Dermis blood vessel endothelial cell (primary cell): ENCODE measurements around the gene BCAS1. TPM values are rescaled to one million over a fixed set of nuclear protein-coding genes. Genes with fewer than 3 reads are reported as not detected.

Experiments used
- DNase-seq: peaks from one replicate; pipeline ENCODE4 v3.0.0; 2010
- total RNA-seq: library from RNA; depleted of rRNA; stranded (reverse); fragments of >200 nt; gene quantifications from 2 replicates; pipeline ENCODE4 v1.2.3, GENCODE V29; 2014

BCAS1 gene
- total RNA-seq, 1 donor from 2014 or later, result not detected

DNA sequence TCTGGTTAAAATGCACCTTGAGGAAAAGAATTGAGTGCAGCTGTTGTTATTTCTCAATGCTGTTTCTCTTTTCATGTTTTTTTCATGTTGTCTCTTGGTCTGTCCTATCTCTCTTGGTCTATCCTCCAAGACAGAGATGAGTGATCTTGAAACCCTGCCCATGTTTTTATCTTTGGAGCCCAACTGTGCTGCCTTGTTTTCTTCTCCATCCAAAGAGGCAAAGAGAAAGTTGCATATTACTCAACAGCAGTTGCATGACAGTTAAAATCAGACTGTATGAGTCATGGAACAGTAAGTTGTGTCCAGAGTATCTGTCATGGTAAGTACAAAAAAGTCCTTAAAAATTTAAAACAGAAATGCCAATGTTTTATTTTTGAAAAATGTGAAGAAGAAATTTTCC, 26.2 kb downstream of the BCAS1 start:
- no peak for DNase-seq

DNA sequence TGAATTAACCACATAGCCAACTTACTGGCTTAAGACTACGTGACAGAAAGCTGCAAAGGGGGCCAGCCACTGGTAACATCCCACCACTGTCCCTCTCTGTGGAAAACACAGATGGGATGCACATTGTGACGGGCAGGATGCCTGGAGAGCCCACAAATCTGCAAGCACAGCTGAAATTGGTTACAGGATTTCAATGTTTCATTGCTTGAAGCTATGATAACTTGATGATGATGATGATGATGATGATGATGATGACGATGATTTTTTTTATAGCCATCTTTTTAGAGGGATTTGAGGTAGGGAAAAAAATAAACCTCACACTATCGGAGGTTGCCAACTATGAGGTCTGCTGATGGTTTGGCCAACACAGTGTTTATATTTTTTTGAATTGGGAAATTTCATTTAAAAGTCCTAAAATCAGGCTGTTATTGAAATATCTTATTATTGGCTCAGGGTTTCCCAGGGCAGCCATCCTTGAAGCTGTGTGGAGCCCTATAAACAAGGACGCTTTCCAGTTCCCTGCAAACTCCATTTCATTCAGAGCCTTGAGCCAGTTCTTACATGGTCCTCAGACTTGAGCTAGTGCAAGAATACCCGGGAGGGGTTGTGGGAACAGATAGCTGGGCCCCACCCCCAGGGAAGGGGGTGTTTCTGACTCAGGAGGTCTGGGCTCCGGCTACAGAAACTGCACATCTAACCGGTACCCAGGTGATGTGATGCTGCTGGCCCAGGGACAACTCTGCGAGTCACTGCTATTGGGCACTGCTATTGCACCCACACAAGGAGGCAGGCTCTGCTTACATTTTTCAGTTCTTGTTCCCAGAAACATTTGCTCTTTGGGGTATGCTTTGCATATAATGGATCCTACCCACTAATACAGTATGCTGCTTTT, 27.1 kb downstream of the BCAS1 start:
- DNase-seq, result no peak

DNA sequence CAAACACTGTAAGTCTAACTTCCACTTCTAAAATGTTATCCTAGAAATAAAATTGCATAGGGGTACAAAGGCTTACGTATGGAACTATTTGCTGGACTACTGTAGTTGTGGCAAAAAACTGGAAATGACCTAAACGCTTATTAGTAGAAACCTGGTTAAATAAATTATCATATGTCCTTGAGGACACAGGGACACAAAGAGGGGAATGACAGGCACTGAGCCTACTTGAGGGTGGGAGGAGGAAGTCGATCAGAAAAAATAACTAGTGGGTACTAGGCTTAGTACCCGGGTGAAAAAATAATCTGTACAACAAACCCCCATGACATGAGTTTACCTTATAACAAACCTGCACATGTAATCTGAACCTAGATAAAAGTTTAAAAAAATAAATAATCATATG, 28.4 kb downstream of the BCAS1 start:
- no peak for DNase-seq

DNA sequence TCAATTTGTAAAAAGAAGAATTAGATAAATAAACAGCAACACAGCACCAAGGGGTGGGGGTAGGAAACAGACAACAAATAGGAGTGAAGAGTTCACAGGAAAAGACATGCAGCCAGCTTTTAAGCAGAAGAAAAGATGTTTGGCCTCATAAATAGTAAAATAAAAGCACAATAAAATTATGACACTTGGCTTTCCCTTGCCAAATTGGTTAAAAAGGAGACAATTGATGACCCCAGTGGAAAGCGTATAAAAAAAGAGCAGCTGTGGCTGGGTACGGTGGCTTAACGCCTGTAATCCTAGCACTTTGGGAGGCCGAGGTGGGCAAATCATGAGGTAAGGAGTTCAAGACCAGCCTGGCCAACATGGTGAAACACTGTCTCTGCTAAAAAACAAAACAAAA, 29.1 kb downstream of the BCAS1 start:
- DNase-seq, result no peak

DNA sequence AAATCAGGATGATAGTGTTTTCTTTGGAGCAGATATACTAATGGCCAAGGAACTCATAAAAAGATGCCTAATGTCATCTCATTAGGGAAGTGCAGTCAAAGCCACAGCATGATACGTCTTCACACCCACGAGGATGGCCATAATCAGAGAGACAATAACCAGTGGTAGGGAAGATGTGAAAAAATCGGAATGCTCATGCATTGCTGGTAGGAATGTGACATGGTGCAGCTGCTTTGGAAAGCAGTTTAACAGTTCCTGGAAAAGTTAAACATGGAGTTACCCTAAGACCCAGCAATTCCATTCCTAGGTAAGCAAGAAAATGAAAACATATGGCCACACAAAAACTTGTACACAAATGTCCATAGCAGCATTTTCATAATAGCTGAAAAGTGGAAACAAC, 29.9 kb downstream of the BCAS1 start:
- DNase-seq, result no peak

DNA sequence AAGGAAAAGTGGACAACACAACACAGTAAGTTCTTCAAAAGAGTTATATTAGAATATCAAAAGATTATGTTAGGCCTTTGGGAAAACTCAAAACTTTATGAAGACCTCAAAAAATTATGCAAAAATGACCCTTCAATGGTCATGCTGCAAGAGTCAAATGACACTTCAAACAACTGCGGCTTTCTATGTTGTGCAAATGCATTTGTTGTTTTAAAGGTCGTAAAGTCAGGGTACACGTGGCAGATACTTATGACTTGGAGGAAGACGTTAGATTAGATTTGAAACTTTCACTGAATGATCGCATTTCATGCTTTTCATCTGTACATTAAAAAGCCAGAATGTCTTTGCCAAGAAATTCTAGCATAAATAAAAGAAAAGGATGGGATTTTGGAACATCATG, 31.4 kb downstream of the BCAS1 start:
- DNase-seq, result no peak

DNA sequence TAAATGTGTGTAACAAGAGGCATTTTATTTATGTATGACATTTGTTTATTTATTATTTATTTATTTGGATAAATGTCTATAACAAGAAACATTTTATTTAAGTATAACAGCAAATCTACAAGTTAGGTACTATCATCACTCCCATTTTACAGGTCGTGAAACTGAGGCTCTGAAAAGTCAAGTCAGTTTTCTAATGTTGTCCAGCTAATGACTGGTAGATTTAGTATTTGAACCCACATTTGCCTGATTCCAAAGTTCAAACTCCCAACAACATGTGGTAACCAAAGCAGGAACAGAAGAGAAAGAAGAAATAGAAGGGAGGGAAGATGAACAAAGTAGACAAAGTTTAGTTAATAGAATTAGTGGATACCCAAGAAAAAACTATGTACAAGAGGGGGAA, 32.9 kb downstream of the BCAS1 start:
- no peak for DNase-seq

DNA sequence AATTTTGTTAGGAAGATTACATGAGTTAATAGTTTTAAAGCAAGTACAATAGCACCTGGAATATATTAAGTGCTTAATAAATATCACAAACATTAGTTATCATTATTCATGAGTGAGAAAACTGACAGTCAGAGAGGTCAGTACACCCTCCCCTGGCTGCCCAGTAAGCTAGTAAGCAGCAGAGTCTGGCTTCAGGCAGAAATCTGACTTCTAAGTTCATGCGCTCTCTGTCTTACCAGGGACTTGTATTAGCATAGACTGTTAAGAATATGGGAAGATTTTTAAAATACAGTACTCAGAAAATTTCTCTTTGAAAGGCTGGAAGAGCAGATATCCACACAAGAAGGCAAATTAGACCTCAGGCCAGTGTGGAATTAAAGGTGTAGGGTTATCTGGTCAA, 40.8 kb downstream of the BCAS1 start:
- no peak for DNase-seq

DNA sequence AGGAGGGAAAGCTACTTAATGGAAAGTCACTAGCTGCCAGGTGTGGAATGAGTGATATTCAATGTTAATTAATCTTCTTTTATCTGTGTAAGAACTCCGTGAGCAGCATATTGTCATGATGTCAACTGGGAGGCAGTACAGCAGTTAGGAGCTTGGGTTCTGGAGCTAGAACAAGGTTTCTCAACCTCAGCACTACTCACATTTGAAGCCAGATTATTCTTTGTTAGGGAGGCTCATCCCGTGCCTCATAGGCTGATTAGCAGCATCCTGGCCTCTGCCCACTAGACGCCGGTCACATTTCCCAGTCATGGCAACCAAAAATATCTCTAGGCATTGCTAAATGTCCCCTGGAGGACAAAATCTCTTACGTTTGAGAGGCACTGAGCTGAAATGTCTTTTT, 41.2 kb downstream of the BCAS1 start:
- no peak for DNase-seq

DNA sequence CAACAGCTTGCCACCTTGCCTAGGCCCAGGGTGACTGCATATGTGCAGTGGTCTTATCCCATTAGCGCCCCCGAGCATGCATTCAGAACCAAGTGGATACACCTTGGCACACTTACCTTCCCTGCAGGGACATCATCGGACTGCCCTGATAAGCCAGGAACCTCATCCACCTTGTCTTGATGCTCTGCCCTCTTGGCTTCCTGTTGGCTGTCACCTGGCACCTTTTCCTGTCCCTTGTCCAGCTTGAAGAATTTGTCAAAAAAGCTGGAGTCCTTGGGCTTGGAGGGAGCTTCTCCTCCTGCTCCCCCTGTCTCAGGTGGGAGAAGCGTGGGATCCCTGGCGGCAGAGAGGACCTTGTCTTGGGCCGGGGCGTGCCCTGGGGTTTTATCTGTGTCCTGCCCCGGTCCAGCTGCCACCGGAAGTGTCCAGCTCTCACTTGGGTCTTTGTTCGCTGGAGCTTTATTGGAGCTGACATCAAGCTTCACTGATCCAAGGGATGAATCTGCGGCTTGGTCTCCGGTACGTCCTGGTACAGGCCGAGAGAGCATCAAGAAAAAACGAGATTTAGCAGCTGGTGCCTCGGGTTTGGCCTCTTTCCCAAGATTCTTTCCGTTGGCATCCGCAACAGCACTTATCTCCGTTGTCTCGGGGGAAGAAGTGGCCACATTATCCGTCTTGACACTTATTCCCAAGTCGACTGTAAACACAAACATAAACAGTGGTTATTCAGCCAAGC, 42.0 kb downstream of the BCAS1 start:
- DNase-seq, result no peak

DNA sequence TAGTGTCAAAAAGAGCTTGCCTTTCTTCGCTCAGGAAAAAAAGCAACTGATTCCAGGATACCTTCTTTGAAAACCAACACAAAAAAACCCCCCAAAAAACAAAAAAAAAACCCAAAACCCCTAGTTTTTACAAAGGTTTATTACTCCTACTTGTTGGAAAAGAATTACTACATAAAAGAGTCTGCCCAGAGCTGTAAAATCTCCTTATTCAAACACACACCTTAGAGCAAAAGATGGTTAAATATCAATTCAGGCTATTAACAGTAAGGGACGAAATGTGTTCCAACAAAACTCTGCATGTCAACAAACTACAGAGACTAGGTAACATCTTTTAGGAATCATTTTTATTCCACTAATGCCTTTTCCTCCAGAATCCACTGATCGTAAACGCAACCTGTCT, 42.7 kb downstream of the BCAS1 start:
- no peak for DNase-seq

DNA sequence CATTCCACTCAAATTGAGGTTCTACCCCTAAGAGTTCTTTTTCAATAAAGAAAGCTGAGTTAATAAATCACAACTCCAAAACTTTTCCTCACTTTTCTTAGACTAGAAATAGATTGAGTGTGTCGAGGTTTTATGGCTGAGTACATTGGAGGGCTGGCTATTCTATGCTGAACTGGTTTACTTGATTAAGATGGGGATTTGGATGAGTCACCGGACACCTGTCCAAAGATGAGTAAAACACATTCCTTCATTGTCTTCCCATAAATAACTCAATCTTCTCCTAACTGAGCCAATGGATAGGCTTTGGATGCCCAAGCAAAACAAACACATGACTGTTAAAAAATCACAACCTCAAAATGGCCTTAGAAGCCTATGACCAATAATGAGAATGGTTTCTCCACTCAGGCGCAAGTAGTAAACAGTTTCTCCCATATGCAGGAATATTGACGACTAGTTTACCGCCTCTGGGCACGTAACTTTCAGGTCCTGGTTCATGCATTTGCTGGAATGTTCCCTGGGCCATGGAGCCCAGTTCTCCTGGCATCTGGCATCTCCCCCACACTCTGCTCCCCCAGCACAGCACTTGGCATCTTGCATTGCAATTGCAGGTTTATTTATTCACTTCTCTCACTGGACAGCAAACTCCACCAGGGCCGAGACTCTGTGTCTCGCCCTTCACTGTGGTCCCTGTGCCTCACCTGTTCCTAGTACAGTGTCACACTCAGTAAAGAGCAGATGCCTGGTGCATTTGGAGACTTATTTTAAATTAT, 43.9 kb downstream of the BCAS1 start:
- no peak for DNase-seq

DNA sequence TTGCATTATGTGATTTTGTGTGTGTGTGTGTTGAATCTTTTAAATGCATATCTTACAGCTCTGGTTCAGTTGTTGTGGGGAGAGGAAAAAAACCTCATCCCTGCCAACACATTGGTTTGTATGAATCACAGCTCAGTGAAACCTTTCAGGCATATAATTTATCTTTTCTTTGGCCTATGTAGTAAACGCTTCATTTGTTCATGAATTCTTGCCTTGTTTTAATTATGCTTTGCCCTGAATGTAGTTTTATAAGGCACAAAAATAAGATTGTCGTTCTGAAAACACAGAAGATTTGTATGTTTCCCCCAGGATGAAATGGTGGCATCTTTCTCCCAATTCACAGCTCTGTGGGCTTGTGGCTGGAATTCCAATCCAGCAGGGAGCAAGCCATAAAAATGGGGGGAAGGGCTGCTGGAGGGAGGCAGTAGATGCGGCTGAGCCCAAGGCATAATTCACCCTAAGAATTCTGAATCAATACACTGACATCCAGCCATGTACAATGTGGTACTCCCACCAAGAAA, 45.1 kb downstream of the BCAS1 start:
- no peak for DNase-seq

DNA sequence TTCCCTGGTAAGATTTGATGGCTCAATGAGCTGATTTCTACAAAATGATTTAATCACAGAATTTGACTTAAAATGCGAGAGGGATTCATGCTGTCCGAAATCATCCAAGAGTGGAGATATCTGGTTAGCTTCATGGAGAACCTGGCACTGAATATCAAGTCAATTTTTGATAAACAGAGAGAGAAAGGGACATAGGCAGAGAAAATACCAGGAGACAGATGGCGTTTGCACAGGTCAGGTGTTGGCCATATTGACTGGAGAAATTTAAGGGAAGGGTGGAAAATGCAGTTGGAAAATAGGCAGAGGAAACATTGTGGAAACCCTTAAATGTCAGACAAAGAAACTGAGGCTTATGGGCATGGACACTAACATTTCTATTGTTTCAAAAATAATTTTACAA, 47.0 kb downstream of the BCAS1 start:
- DNase-seq, result no peak

DNA sequence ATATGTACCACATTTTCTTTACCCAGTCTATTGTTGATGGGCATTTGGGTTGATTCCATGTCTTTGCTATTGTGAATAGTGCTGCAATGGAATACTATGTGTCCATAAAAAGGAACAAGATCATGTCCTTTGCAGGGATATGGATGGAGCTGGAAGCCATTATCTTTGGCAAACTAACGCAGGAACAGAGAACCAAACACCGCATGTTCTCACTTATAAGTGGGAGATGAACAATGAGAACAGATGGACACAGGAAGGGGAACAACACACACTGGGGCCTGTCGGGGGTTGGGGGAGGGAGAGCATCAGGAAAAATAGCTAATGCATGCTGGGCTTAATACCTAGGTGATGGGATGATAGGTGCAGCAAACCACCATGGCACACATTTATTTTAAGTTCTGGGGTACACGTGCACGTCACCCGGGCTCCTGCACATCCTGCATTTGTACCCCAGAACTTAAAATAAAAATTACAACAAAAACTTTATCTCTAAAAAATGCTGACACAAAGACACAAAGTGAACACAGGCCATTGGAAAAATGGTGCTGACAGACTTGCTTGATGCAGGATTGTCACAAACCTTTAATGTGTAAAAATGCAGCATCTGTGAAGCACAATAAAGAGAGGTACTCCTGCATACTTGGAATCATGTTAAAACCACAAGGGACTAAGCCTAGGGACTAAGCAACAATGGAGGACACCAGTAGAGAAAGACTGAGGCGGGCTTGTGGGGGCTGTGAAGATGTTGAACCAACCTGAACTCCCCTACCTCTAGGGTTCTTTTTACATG, 48.8 kb downstream of the BCAS1 start:
- no peak for DNase-seq

DNA sequence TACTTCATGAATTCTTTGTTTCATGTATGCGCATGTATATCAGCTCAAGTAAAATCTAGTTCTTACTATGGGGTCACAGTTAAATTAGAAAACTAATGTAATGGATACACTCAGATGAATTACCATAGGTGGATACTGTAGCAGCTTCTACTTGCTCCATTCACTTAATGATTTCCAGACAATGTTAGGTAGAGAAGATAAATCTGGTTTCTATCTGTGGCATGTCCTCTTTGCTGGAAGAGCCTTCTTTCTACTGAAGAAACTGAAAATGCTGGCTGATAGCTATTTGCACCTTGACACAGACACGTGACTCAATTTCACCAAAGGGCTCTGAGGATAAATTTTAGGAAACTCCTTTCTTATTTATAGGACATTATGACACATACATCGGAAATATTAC, 49.5 kb downstream of the BCAS1 start:
- no peak for DNase-seq

DNA sequence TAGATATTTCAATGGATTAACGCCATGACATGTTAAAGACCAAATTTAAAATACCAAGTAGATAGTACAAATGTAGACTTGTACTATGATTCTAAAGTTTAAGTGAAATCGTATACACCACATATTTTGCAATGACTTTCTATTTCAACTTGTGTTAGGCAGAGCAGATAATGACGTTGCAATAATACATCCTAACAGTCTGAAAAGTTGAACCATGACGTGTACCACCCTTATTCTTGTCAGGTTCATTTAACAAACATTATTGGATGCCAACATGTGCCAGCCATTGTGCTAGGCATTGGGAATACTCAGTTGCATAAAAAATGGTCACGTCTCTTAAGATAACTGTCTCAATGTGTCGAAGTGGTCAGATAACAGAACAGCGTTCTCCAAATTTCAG, 50.0 kb downstream of the BCAS1 start:
- no peak for DNase-seq

DNA sequence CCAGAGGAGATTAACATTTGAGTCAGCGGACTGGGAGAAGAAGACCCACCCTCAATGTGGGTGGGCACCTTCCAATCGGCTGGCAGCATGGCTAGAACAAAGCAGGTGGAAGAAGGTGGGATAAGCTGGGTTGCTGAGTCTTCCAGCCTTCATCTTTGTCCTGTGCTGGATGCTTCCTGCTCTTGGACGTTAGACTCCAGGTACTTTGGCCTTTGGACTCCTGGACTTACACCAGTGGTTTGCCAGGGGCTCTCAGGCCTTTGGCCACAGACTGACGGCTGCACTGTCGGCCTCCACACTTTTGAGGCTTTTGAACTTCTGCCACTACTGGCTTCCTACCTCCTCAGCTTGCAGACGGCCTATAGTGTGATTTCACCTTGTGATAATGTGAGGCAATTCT, 50.8 kb downstream of the BCAS1 start:
- no peak for DNase-seq

DNA sequence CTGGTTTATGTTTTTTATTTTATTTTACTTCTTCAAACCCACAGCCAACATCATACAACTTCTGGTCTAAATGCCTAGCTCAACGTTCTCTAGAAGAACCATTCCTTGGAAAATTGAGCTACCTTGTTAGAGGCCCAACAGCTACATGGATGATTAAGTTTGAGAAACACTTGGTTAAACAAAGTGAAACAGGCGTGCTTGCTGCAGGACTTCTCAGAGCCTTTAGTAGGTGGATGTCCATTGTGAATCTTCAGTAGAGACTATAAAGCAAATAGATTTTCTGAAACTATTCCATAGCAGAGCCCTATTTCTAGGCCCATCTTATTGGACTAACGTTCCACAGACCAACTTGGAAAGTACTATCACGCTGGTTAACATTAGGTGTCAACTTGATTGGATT, 51.3 kb downstream of the BCAS1 start:
- DNase-seq, result no peak

DNA sequence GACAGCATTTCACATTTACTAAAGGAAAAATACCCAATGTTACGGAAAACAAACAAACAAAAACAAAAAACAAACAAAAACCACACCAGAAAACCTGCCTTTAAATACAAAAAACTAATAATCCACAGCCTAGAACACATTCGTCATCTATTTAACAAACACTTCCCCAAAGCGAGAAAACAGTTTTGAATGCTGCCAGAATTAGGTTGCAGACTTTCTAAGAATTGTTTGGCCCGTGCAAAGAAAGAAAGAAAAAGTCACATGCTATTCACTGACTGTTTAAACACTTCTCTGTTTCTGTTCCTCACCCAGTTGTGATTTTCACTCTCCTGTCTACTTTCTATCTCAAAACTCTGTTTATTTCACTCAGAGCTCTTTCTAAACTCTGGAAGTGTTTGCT, 52.5 kb downstream of the BCAS1 start:
- no peak for DNase-seq

DNA sequence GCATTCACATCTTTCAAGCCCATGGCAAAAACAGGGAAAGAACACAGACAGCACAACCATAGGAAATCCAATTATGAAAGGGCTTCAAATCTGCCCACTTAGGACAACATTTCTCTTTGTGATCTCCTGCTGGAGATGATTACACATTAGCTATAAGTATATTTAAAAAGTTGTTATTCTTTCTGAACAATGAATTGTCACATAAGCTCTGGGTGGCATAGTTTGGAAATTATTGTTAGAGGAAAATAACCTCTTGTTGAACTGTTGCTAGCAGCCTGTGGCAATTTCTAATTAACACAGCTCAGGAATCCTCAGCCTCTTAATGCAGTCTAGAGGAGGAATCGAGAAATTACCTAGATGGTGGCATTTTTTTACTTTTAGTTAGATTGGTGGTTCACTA, 54.9 kb downstream of the BCAS1 start:
- no peak for DNase-seq

DNA sequence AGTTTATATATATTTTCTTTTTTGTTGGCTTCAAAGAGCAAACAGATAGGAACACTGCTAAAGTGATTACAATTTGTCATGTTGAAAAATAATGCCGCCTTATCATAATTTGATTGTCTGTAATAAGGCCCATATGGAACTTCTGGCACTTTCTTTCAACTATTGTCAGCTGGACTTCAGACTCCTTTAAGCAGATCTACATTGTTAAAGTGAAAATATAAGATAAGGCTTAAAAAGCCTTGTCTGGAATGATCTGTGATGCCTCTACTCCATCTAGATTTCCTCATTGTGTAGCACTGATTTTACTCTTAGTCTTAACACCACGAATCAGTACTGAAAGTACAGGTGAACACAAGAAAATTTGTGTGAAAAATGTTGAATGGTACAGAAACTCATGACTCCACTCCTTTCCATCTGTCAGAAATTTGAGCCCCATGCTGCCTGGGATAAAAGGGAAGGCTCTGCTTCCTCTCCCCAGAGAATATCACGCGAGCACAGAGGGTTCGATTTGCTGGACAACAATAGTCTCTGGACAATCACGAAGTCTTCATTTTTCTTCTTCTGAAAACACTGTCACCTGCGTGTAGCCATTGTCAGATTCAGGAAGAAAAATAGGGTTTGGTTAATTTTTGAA, 56.0 kb downstream of the BCAS1 start:
- no peak for DNase-seq
